T-helper 2 cell treated with Interferon-gamma antibody and Interleukin-4, amounts not matched to agents 100 ng/mL and 5 ng/mL, for 36 hours (primary cell): ENCODE measurements around the gene CALR. TPM values are rescaled to one million over a fixed set of nuclear protein-coding genes. Genes with fewer than 3 reads are reported as not detected.
"Not testable (repeated sequence)": the region's sequence is repeated elsewhere in the genome, so short reads cannot be mapped to it uniquely, and the experiment has no call there.

Source experiments
- intact Hi-C: fragments of 100-400 bp; cut with micrococcal nuclease; formaldehyde crosslinking; loops from one replicate; pipeline ENCODE4 v1.15.1; 2023
- total RNA-seq: library from RNA; stranded (reverse); gene quantifications from 2 replicates; pipeline ENCODE4 v1.2.3, GENCODE V29; 2022

Gene CALR
- total RNA-seq, 1 donor from 2014 or later, result 1,104 TPM

GRCh38 chr19:12949363-12950283 lies 11.2 kb downstream of the CALR start:
- intact Hi-C loops, result loop anchor here (10.0 kb wide), 1 partner anchor 1135 kb away; the partner anchor contains the start of gene C19orf67

- intact Hi-C loops, result not testable (repeated sequence)
These were observed 13.6 kb downstream of the CALR start for GRCh38 chr19:12952050-12952449.

- intact Hi-C loops, result no loop called here
These were observed 14.2 kb downstream of the CALR start for GRCh38 chr19:12952488-12953137.

- intact Hi-C loops, result no loop called here
These were observed 14.9 kb downstream of the CALR start for GRCh38 chr19:12953138-12953798.

- intact Hi-C loops, result no loop called here
These were observed 15.6 kb downstream of the CALR start for GRCh38 chr19:12953799-12954611.

- intact Hi-C loops, result no loop called here
These were observed 16.2 kb downstream of the CALR start for GRCh38 chr19:12954612-12954962.

GRCh38 chr19:12955575-12955974 lies 17.2 kb downstream of the CALR start:
- intact Hi-C loops, result not testable (repeated sequence)

GRCh38 chr19:12955996-12956395 lies 17.6 kb downstream of the CALR start:
- intact Hi-C loops, result no loop called here

- intact Hi-C loops, result no loop called here
These were observed 18.3 kb downstream of the CALR start, which contains the start of gene GADD45GIP1 for GRCh38 chr19:12956446-12957388. TSS of gene GADD45GIP1 (minus strand) at chr19:12957223. CDS start at chr19:12957212, 11 bp downstream.

- intact Hi-C loops, result not testable (repeated sequence)
These were observed 19.1 kb downstream of the CALR start for GRCh38 chr19:12957389-12957952.

- intact Hi-C loops, result no loop called here
These were observed 21.1 kb downstream of the CALR start for GRCh38 chr19:12959481-12959880.

GRCh38 chr19:12965017-12965811 lies 26.8 kb downstream of the CALR start:
- intact Hi-C loops, result loop anchor here (1.0 kb wide), 2 partner anchors 20 to 80 kb away; partner anchors contain the start of gene RAD23A

GRCh38 chr19:12965812-12966135 lies 27.4 kb downstream of the CALR start:
- intact Hi-C loops, result loop anchor here (1.0 kb wide), 2 partner anchors 20 to 80 kb away; partner anchors contain the start of gene RAD23A

GRCh38 chr19:12967907-12968306 lies 29.5 kb downstream of the CALR start:
- intact Hi-C loops, result no loop called here

- intact Hi-C loops, result no loop called here
These were observed 31.0 kb downstream of the CALR start, which contains the start of gene DAND5 for GRCh38 chr19:12969292-12969988. TSS of gene DAND5 (plus strand) at chr19:12969576. CDS start at chr19:12969661, 85 bp downstream.

- intact Hi-C loops, result no loop called here
These were observed 31.8 kb downstream of the CALR start for GRCh38 chr19:12970070-12970820.

GRCh38 chr19:12973236-12973635 lies 34.8 kb downstream of the CALR start:
- intact Hi-C loops, result no loop called here
